CD8-positive, alpha-beta memory T cell (primary cell): ENCODE results near the gene PSME3IP1. TPM values are rescaled to one million over a fixed set of nuclear protein-coding genes. Genes with fewer than 3 reads are reported as not detected.

ENCODE experiments used
- CTCF ChIA-PET: fragments of 350-600 bp; sonication (Branson Sonifier 250); formaldehyde crosslinking; loops from one replicate; lab custom pipeline; 2021; ENCODE audit warnings: antibody characterized with exemption; lab: Charles Lee
- POLR2A ChIA-PET: fragments of 350-600 bp; sonication (Branson Sonifier 250); formaldehyde crosslinking; loops from one replicate; lab custom pipeline; 2021; ENCODE audit warnings: antibody characterized with exemption; lab: Charles Lee
- DNase-seq, 5 donors: peaks; one replicate each; pipeline versions ENCODE4 v3.0.0 to v3.0.0-alpha.2; 2020 to 2022; ENCODE audit warnings: mixed read lengths in 1 of 5
- H3K27ac ChIP-seq: one replicate; pipeline ENCODE4 v1.7.0; 2013; ENCODE audit warnings: low read depth, mild to moderate bottlenecking, low read length, moderate library complexity
- H3K27me3 ChIP-seq: 2 replicates; pipeline ENCODE4 v1.7.0; 2013; ENCODE audit warnings: low read length, mild to moderate bottlenecking; ENCODE audit not compliant: insufficient read depth, poor library complexity, severe bottlenecking
- H3K36me3 ChIP-seq: 2 replicates; pipeline ENCODE4 v1.7.0; 2013; ENCODE audit warnings: mild to moderate bottlenecking, low read length, moderate library complexity; ENCODE audit not compliant: insufficient read depth
- H3K4me1 ChIP-seq: 2 replicates; pipeline ENCODE4 v1.7.0; 2013; ENCODE audit warnings: mild to moderate bottlenecking, low read length, moderate library complexity; ENCODE audit not compliant: insufficient read depth
- H3K4me3 ChIP-seq: 2 replicates; pipeline ENCODE4 v1.7.0; 2013; ENCODE audit warnings: mild to moderate bottlenecking, low read length
- H3K9me3 ChIP-seq: 2 replicates; pipeline ENCODE4 v1.7.0; 2013; ENCODE audit warnings: mild to moderate bottlenecking, low read length
- H3K27ac Mint-ChIP-seq, 8 donors: one replicate each; pipeline ENCODE4 v1.8.0; 2020 to 2021; ENCODE audit warnings: mixed read lengths in 8 of 8, mild to moderate bottlenecking in 6 of 8, inconsistent platforms in 3 of 8, moderate library complexity in 3 of 8
- H3K27me3 Mint-ChIP-seq, 2 donors: one replicate each; pipeline ENCODE4 v1.8.0; 2020 to 2021; ENCODE audit warnings: mixed read lengths in 2 of 2, mild to moderate bottlenecking in 1 of 2, moderate library complexity in 1 of 2
- H3K36me3 Mint-ChIP-seq, 3 donors: one replicate each; pipeline ENCODE4 v1.8.0; 2020 to 2021; ENCODE audit warnings: mixed read lengths in 3 of 3, inconsistent platforms in 1 of 3, mild to moderate bottlenecking in 1 of 3
- H3K4me1 Mint-ChIP-seq, 3 donors: one replicate each; pipeline ENCODE4 v1.8.0; 2020 to 2021; ENCODE audit warnings: mixed read lengths in 3 of 3, inconsistent platforms in 1 of 3, mild to moderate bottlenecking in 1 of 3
- H3K4me3 Mint-ChIP-seq, 7 donors: one replicate each; pipeline ENCODE4 v1.8.0; 2020 to 2021; ENCODE audit warnings: mixed read lengths in 7 of 7, mild to moderate bottlenecking in 6 of 7, moderate library complexity in 4 of 7, inconsistent platforms in 2 of 7
- H3K9me3 Mint-ChIP-seq, 5 donors: one replicate each; pipeline ENCODE4 v1.8.0; 2020 to 2022; ENCODE audit warnings: mixed read lengths in 5 of 5, mild to moderate bottlenecking in 3 of 5, moderate library complexity in 2 of 5, inconsistent platforms in 1 of 5
- polyA plus RNA-seq: library from polyadenylated mRNA; unstranded; fragments of 300-500 nt; fragmentation: Illumina TruSeq; gene quantifications from one replicate; pipeline ENCODE4 v1.2.3, GENCODE V29; 2021
- total RNA-seq, 2 experiments: library from RNA; stranded (reverse); gene quantifications; one replicate each; pipeline ENCODE4 v1.2.3, GENCODE V29; 2021

Gene PSME3IP1
- total and polyA plus RNA-seq, 3 experiments from 2014 or later, result 62.3 to 111 (median 103) TPM

DNA sequence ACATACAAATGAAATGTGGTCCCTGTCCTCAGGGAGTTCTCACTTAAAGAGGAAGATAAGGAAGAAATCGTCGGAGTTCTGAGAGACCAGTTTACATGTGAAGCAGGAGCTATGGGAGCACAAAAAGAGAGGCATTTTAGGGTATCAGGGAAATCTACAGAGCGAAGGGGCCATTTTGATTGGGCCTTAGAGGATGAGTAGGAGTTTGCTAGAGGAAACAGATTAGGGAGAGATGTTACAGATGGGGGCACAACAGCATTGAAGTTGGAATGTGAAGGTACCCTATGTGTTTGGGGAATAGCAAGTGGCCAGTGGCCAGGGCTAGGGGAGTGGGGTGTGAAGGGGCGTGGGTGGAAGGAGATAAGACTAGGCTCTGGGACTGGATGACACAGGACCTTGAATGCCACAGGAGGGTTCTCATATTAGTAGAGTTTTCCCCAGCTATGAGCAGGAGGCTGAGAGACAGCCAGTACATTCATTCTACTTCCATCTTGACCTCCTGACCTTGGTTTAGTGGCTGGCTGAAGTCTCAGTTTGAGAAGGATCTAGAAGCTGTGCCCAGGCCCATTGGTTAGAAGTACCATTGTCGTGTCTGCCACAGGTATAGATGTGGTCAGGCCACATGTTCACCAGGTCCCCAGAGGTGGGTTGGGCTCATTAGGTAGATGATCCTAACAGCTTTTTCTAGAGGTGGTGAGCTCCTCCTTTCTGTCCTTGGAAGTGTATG is 58.6 kb downstream of the PSME3IP1 start:
- no peak overlapping the region for H3K4me3 ChIP-seq
- H3K27me3 ChIP-seq, result no peaks in the 10 kb centered on the region
- POLR2A ChIA-PET, result interaction anchor here (0.5 to 1.1 kb wide), 2 partner anchors 41 to 897 kb away, joined by 3 to 5 read pairs; no protein-coding TSS in a partner anchor
- no peaks in the 10 kb centered on the region for H3K36me3 Mint-ChIP-seq
- no peaks in the 10 kb centered on the region for H3K36me3 ChIP-seq
- peaks cover 85% of the 10 kb centered on the region for H3K4me1 ChIP-seq
- H3K9me3 ChIP-seq, result no peaks in the 10 kb centered on the region
- no peaks in the 10 kb centered on the region for H3K9me3 Mint-ChIP-seq
- H3K4me3 Mint-ChIP-seq, result peak overlapping the region in 6 of 7 donors; percentile 49 to 77 (median 64)
- DNase-seq, result no peak
- H3K27ac ChIP-seq, result no peak overlapping the region
- H3K27ac Mint-ChIP-seq, result peak overlapping the region; percentile 84 to 99 (median 96)
- no peaks in the 10 kb centered on the region for H3K27me3 Mint-ChIP-seq
- CTCF ChIA-PET, result interaction anchor here (1.1 to 5.8 kb wide), 4 partner anchors 9 to 44 kb away, joined by 3 to 23 read pairs (median 10); partner anchors contain the start of gene CPNE2
- H3K4me1 Mint-ChIP-seq, result peaks cover 79 to 92% (median 88%) of the 10 kb centered on the region in 3 donors

DNA sequence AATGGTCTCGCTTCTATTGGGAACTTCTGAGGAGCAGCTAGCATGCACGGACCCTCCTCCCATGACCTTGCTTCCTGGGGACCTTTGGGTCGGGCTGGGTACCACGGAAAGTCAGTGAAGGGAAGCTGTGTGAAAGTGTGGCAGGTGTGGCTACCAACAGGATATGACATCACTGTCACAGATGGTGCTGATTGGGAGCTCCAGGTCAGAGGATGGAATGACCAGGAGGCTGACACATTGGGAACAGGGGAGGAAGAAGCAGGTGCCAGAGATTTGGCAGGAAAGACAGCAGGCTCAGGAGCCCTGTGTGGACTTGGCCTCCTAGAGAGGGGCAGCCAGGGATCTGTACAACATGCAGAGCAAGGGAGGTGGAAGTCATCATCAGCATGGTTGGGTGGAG is 59.4 kb downstream of the PSME3IP1 start:
- Mint-ChIP-seq H3K36me3 (no peaks in the 10 kb centered on the region), H3K9me3 (no peaks in the 10 kb centered on the region), H3K27me3 (no peaks in the 10 kb centered on the region), H3K4me3 (peak overlapping the region in 6 of 7 donors; percentile 2 to 77 (median 62)), H3K4me1 (peaks cover 72 to 84% (median 80%) of the 10 kb centered on the region in 3 donors), H3K27ac (peak overlapping the region; percentile 74 to 99 (median 96))
- Histone ChIP-seq H3K4me3 (no peak overlapping the region), H3K27ac (no peak overlapping the region), H3K36me3 (no peaks in the 10 kb centered on the region), H3K9me3 (no peaks in the 10 kb centered on the region), H3K27me3 (no peaks in the 10 kb centered on the region), H3K4me1 (peaks cover 77% of the 10 kb centered on the region)
- DNase-seq, result no peak
- POLR2A ChIA-PET, result interaction anchor here (0.5 to 1.1 kb wide), 2 partner anchors 40 to 898 kb away, joined by 3 to 5 read pairs; no protein-coding TSS in a partner anchor
- CTCF ChIA-PET, result interaction anchor here (1.4 to 5.8 kb wide), 2 partner anchors 24 to 43 kb away, joined by 3 to 23 read pairs; no protein-coding TSS in a partner anchor

DNA sequence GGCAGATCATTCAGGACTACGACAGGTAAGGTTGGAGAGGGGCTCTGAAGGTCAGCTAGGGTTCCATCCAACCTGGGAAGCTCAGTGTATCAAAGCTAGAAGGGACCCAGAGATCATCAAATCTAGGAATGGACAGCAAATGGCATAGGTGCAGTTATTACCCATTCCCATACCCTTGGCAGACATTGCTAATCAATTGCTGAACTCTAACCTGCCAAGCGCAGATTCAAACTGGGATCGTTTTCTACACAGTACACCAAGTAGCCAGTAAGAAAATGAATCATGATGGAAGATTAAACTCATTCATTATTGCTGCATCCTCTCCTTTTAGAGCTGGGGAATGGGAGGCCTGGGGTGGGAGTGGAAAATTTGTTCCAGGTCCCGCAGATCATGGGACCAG is 59.9 kb downstream of the PSME3IP1 start:
- Mint-ChIP-seq H3K4me1 (peaks cover 69 to 80% (median 76%) of the 10 kb centered on the region in 3 donors), H3K9me3 (no peaks in the 10 kb centered on the region), H3K4me3 (peak overlapping the region in 2 of 7 donors; percentile 20 to 23), H3K36me3 (no peaks in the 10 kb centered on the region), H3K27me3 (no peaks in the 10 kb centered on the region), H3K27ac (peak overlapping the region in 7 of 8 donors; percentile 84 to 99 (median 96))
- no peaks in the 10 kb centered on the region for H3K27me3 ChIP-seq
- H3K9me3 ChIP-seq, result no peaks in the 10 kb centered on the region
- peaks cover 73% of the 10 kb centered on the region for H3K4me1 ChIP-seq
- ChIA-PET CTCF (interaction anchor here (1.0 to 5.8 kb wide), 3 partner anchors 23 to 42 kb away, joined by 3 to 23 read pairs (median 3); partner anchors contain the start of gene CPNE2), POLR2A (no interaction called here)
- no peak overlapping the region for H3K27ac ChIP-seq
- no peaks in the 10 kb centered on the region for H3K36me3 ChIP-seq
- no peak for DNase-seq
- H3K4me3 ChIP-seq, result no peak overlapping the region

GRCh38 chr16:57125376-57125775 is 60.5 kb downstream of the PSME3IP1 start:
- Mint-ChIP-seq H3K4me3 (peak overlapping the region in 1 of 7 donors; percentile 20), H3K27me3 (no peaks in the 10 kb centered on the region), H3K27ac (peak overlapping the region in 7 of 8 donors; percentile 18 to 85 (median 49)), H3K4me1 (peaks cover 63 to 74% (median 70%) of the 10 kb centered on the region in 3 donors), H3K9me3 (no peaks in the 10 kb centered on the region), H3K36me3 (no peaks in the 10 kb centered on the region)
- no peak for DNase-seq
- Histone ChIP-seq H3K36me3 (no peaks in the 10 kb centered on the region), H3K4me1 (peaks cover 67% of the 10 kb centered on the region), H3K4me3 (no peak overlapping the region), H3K9me3 (no peaks in the 10 kb centered on the region), H3K27me3 (no peaks in the 10 kb centered on the region), H3K27ac (no peak overlapping the region)
- POLR2A ChIA-PET, result no interaction called here
- CTCF ChIA-PET, result interaction anchor here (0.5 to 1.4 kb wide), 3 partner anchors 23 to 195 kb away, joined by 3 read pairs; partner anchors contain the start of gene CPNE2

DNA sequence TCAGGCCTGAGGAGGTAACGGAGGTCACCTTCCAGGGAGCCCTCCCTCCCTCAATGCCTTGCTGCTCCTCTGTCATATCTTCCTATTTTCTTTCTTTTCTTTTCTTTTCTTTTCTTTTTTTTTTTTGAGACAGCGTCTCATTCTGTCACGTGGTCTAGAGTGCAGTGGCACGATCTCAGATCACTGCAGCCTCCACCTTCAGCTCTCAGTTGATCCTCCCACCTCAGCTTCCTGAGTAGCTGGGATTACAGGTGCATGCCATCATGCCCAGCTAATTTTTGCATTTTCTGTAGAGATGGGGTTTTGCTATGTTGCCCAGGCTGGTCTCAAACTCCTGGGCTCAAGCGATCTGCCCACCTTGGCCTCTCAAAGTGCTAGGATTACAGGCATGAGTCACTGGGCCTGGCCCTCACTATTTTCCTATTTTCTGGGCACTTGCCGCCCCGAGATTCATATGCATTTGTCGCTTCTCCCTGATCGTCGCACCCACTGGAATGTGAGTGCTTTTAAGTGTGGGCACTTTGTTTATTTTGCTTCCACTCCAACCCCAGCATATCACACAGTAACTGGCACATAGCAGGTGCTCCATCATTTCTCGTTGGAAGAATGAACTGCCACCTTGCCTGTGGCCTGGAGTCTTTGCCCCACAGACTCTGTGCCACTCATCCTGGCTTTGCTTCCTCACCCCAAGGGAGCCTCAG is 61.7 kb downstream of the PSME3IP1 start:
- no peaks in the 10 kb centered on the region for H3K36me3 Mint-ChIP-seq
- Histone ChIP-seq H3K4me3 (no peak overlapping the region), H3K36me3 (no peaks in the 10 kb centered on the region), H3K9me3 (no peaks in the 10 kb centered on the region), H3K4me1 (peaks cover 61% of the 10 kb centered on the region), H3K27ac (no peak overlapping the region), H3K27me3 (no peaks in the 10 kb centered on the region)
- DNase-seq, result peak in 1 of 5 donors; percentile 38
- H3K4me1 Mint-ChIP-seq, result peaks cover 51 to 61% (median 60%) of the 10 kb centered on the region in 3 donors
- peak overlapping the region in 4 of 7 donors; percentile 7 to 52 (median 18) for H3K4me3 Mint-ChIP-seq
- POLR2A ChIA-PET, result interaction anchor here (0.7 kb wide), 1 partner anchor 21 kb away, joined by 4 read pairs; no protein-coding TSS in a partner anchor
- CTCF ChIA-PET, result no interaction called here
- no peaks in the 10 kb centered on the region for H3K9me3 Mint-ChIP-seq
- H3K27me3 Mint-ChIP-seq, result no peaks in the 10 kb centered on the region
- H3K27ac Mint-ChIP-seq, result peak overlapping the region; percentile 23 to 92 (median 82)

DNA sequence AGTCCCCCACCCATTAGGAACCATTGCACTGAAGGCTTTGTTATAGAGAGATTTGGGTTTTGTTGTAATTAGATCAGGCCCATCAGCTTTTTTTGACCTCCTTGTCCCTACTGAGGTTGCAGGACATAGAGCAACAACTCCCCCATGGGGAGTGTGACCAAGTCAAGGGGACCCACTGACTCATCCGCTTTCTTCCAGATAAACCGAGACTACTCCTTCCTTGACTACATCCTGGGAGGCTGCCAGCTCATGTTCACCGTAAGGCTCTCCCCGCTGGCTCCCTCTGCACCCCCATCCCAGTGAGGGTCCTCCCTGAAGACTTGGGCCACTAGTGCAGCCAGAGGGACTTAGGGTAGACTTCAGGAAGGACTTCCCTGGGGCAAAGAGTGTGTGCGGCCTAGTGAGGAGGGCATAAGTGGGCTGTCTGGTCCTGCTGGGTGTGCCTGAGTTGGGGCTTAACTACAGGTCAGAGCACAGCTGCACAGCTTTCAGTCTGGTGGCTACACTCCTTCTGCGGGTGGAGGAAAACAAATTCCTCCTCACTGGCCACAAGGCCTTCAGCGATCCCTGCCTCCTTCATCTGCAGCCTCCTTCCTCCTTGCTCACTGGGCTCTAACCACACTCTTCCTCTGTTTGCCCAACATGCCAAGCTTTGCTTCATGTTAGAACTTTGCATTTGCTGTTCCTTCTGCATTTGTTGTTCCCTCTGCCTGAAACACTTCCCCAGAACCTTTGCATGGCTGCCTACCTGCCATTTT is 62.4 kb downstream of the PSME3IP1 start:
- H3K4me3 Mint-ChIP-seq, result peak overlapping the region in 3 of 7 donors; percentile 7 to 52 (median 20)
- no peaks in the 10 kb centered on the region for H3K27me3 ChIP-seq
- H3K9me3 ChIP-seq, result no peaks in the 10 kb centered on the region
- H3K9me3 Mint-ChIP-seq, result no peaks in the 10 kb centered on the region
- peak overlapping the region in 7 of 8 donors; percentile 23 to 92 (median 79) for H3K27ac Mint-ChIP-seq
- ChIA-PET CTCF (no interaction called here), POLR2A (no interaction called here)
- H3K4me3 ChIP-seq, result no peak overlapping the region
- no peaks in the 10 kb centered on the region for H3K36me3 ChIP-seq
- H3K27ac ChIP-seq, result no peak overlapping the region
- no peaks in the 10 kb centered on the region for H3K27me3 Mint-ChIP-seq
- peak in 1 of 5 donors; percentile 30 for DNase-seq
- peaks cover 53% of the 10 kb centered on the region for H3K4me1 ChIP-seq
- H3K4me1 Mint-ChIP-seq, result peaks cover 45 to 54% (median 53%) of the 10 kb centered on the region in 3 donors
- H3K36me3 Mint-ChIP-seq, result no peaks in the 10 kb centered on the region

DNA sequence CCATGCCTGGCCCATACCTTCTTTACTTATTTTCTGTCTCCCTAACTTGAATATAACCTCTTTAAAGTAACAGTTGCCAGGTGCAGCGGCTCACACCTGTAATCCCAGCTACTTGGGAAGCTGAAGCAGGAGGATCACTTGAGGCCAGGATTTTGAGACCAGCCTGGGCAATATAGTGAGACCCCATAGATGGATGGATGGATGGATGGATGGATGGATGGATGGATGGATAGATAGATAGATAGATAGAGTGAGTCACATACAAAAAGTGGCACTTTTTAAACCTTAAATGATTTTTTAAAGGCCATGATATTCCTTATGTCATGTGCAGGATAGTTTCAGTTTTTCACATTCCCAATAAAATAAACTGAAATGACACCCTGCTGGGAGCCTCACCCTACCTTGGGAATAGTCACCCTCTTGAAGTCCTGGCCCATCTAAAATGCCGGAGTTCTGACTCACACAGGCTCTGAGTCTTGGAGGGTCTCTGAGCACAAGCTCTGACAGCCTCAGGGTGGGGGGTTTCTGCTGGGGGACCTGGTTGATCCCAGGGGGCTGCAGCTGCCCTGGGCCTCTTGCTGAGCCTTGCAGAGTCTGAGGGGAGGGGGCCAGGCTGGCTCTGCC is 67.3 kb downstream of the PSME3IP1 start:
- H3K9me3 Mint-ChIP-seq, result no peaks in the 10 kb centered on the region
- Histone ChIP-seq H3K36me3 (no peaks in the 10 kb centered on the region), H3K27me3 (no peaks in the 10 kb centered on the region), H3K9me3 (no peaks in the 10 kb centered on the region), H3K4me3 (no peak overlapping the region), H3K27ac (no peak overlapping the region), H3K4me1 (peaks cover 8% of the 10 kb centered on the region)
- peak overlapping the region in 2 of 8 donors; percentile 68 to 77 for H3K27ac Mint-ChIP-seq
- H3K4me1 Mint-ChIP-seq, result peaks cover 3 to 7% (median 7%) of the 10 kb centered on the region in 3 donors
- H3K4me3 Mint-ChIP-seq, result peak overlapping the region in 1 of 7 donors; percentile 40
- peaks cover 0 to 3% (median 3%) of the 10 kb centered on the region in 3 donors for H3K36me3 Mint-ChIP-seq
- no peaks in the 10 kb centered on the region for H3K27me3 Mint-ChIP-seq
- CTCF ChIA-PET, result interaction anchor here (1.1 to 1.5 kb wide), 2 partner anchors 25 to 26 kb away, joined by 3 to 4 read pairs; partner anchors contain the start of gene CPNE2
- DNase-seq, result peak in 1 of 5 donors; percentile 22
- POLR2A ChIA-PET, result interaction anchor here (0.7 kb wide), 1 partner anchor 29 kb away, joined by 8 read pairs; no protein-coding TSS in a partner anchor
